Measurements from ENCODE around the gene CERS1.

DNA sequence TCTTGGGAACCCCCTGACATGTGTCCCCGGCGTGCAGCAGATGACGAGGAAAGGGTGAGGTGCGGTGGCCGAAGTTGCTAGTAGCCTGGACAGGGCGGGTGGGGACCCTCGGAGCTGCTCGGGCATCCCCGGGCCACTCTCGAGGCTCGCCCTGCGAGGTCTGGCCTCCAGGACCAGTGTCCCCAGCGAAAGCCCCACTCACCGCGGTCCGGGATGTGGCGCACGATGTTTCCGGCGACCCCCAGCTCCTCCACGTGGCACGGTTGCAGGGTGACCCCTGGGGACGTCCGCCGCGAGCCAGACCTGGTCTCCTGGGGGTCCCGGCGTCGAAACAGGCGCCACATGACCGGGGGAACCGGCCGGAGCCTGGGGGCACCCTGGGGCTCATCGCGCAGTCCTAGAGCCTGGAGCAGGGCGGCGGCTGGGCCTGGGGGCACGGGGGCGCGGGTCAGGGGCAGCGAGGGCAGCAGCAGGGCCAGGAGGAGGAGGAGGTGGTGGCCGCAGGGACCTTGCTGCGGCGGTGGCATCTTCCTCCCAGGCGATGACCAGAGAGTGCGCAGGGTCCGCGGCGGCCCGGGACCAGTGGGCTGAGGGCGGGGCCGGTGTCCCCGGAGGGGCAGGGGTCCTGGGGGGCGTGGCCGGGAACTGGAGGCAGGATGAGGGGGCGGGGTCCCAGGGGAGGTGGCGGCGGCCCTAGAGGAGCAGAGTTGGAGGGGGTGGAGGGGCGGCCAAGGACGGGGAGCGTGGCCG lies 26.0 kb downstream of the CERS1 start:
- TF ChIP-seq, protein P1, sequence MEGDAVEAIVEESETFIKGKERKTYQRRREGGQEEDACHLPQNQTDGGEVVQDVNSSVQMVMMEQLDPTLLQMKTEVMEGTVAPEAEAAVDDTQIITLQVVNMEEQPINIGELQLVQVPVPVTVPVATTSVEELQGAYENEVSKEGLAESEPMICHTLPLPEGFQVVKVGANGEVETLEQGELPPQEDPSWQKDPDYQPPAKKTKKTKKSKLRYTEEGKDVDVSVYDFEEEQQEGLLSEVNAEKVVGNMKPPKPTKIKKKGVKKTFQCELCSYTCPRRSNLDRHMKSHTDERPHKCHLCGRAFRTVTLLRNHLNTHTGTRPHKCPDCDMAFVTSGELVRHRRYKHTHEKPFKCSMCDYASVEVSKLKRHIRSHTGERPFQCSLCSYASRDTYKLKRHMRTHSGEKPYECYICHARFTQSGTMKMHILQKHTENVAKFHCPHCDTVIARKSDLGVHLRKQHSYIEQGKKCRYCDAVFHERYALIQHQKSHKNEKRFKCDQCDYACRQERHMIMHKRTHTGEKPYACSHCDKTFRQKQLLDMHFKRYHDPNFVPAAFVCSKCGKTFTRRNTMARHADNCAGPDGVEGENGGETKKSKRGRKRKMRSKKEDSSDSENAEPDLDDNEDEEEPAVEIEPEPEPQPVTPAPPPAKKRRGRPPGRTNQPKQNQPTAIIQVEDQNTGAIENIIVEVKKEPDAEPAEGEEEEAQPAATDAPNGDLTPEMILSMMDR (IDR thresholded peaks at IDR 0.05), result no peak
- TF ChIP-seq POLR2A (IDR thresholded peaks at IDR 0.05), result no peak

All from right lobe of liver (tissue), 4 donors.